ENCODE measurements around the gene NDST1.
"Not testable (repeated sequence)": the region's sequence is repeated elsewhere in the genome, so short reads cannot be mapped to it uniquely, and the experiment has no call there.

GRCh38 chr5:150476568-150476967 is 31.4 kb upstream of the NDST1 start:
- not testable (repeated sequence) for TF ChIP-seq CTCF (conservative IDR thresholded peaks at IDR 0.05; ENCODE audit: low read depth, low read length); EZH2 (IDR thresholded peaks at IDR 0.05; ENCODE audit: low read length, unreplicated experiment)
